ENCODE measurements around the gene VHLL. TPM values are rescaled to one million over a fixed set of nuclear protein-coding genes. Genes with fewer than 3 reads are reported as not detected.

Gene VHLL
- total and polyA plus RNA-seq, 2 of the 13 experiments (the other 11 are each of a cell fraction or from before 2014, with no cell fraction given): 0.24 TPM; not detected in 1

DNA sequence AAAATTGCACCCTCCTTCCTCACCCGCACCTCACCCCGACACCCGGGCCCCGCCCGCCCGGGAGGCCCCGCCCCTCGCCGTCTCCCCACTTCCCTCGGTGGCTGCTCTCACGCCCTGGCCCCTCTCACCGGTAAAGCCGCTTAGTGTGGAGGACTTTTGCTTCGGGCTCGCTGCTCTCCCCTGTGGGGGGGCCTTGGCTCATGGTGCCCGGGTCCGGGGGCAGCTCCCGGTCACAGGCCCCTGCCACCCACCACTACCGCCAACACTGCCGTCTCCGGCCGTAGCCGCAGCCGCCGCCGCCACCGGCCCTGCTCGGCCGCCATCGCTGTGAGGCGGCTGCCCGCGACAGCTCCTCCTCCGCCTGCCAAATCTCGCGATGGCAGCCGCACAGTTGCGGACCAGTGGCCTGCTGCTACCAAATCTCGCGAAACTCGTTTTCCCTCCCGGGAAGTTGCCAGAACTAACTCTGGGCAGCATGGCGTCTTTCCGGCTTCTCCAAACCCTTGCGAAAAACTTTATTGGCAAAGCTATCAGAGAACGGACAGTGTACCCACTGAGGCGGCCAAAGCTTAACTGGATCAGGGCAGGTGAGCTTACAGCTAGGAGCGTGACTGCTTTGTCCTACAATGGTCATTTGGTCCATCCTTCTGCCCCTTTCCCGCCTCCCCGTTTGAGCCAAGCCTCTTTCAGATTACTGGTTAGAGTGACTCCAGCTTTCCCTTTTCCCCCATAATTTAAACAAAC is 16.5 kb downstream of the VHLL start, which contains the start of gene SMG5 (continued):
- TF ChIP-seq, protein P1, sequence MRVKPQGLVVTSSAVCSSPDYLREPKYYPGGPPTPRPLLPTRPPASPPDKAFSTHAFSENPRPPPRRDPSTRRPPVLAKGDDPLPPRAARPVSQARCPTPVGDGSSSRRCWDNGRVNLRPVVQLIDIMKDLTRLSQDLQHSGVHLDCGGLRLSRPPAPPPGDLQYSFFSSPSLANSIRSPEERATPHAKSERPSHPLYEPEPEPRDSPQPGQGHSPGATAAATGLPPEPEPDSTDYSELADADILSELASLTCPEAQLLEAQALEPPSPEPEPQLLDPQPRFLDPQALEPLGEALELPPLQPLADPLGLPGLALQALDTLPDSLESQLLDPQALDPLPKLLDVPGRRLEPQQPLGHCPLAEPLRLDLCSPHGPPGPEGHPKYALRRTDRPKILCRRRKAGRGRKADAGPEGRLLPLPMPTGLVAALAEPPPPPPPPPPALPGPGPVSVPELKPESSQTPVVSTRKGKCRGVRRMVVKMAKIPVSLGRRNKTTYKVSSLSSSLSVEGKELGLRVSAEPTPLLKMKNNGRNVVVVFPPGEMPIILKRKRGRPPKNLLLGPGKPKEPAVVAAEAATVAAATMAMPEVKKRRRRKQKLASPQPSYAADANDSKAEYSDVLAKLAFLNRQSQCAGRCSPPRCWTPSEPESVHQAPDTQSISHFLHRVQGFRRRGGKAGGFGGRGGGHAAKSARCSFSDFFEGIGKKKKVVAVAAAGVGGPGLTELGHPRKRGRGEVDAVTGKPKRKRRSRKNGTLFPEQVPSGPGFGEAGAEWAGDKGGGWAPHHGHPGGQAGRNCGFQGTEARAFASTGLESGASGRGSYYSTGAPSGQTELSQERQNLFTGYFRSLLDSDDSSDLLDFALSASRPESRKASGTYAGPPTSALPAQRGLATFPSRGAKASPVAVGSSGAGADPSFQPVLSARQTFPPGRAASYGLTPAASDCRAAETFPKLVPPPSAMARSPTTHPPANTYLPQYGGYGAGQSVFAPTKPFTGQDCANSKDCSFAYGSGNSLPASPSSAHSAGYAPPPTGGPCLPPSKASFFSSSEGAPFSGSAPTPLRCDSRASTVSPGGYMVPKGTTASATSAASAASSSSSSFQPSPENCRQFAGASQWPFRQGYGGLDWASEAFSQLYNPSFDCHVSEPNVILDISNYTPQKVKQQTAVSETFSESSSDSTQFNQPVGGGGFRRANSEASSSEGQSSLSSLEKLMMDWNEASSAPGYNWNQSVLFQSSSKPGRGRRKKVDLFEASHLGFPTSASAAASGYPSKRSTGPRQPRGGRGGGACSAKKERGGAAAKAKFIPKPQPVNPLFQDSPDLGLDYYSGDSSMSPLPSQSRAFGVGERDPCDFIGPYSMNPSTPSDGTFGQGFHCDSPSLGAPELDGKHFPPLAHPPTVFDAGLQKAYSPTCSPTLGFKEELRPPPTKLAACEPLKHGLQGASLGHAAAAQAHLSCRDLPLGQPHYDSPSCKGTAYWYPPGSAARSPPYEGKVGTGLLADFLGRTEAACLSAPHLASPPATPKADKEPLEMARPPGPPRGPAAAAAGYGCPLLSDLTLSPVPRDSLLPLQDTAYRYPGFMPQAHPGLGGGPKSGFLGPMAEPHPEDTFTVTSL (CRISPR knock-in tag; IDR thresholded peaks at IDR 0.05; ENCODE audit: borderline replicate concordance): no peak; the same call in 1 of the 2 replicates
- TF ChIP-seq, protein P2, sequence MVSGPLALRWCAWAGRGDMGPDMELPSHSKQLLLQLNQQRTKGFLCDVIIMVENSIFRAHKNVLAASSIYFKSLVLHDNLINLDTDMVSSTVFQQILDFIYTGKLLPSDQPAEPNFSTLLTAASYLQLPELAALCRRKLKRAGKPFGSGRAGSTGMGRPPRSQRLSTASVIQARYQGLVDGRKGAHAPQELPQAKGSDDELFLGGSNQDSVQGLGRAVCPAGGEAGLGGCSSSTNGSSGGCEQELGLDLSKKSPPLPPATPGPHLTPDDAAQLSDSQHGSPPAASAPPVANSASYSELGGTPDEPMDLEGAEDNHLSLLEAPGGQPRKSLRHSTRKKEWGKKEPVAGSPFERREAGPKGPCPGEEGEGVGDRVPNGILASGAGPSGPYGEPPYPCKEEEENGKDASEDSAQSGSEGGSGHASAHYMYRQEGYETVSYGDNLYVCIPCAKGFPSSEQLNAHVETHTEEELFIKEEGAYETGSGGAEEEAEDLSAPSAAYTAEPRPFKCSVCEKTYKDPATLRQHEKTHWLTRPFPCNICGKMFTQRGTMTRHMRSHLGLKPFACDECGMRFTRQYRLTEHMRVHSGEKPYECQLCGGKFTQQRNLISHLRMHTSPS (CRISPR knock-in tag; IDR thresholded peaks at IDR 0.05; ENCODE audit: low read depth): no peak
- TF ChIP-seq NFKB2 (CRISPR knock-in tag; IDR thresholded peaks at IDR 0.05; ENCODE audit: borderline replicate concordance): no peak; the same call in 1 of the 2 replicates
- TF ChIP-seq ZNF552 (CRISPR knock-in tag; IDR thresholded peaks at IDR 0.05; ENCODE audit: borderline replicate concordance): no peak
- TF ChIP-seq ELF1 (CRISPR knock-in tag; IDR thresholded peaks at IDR 0.05): peak; percentile 95
- TF ChIP-seq, protein P3, sequence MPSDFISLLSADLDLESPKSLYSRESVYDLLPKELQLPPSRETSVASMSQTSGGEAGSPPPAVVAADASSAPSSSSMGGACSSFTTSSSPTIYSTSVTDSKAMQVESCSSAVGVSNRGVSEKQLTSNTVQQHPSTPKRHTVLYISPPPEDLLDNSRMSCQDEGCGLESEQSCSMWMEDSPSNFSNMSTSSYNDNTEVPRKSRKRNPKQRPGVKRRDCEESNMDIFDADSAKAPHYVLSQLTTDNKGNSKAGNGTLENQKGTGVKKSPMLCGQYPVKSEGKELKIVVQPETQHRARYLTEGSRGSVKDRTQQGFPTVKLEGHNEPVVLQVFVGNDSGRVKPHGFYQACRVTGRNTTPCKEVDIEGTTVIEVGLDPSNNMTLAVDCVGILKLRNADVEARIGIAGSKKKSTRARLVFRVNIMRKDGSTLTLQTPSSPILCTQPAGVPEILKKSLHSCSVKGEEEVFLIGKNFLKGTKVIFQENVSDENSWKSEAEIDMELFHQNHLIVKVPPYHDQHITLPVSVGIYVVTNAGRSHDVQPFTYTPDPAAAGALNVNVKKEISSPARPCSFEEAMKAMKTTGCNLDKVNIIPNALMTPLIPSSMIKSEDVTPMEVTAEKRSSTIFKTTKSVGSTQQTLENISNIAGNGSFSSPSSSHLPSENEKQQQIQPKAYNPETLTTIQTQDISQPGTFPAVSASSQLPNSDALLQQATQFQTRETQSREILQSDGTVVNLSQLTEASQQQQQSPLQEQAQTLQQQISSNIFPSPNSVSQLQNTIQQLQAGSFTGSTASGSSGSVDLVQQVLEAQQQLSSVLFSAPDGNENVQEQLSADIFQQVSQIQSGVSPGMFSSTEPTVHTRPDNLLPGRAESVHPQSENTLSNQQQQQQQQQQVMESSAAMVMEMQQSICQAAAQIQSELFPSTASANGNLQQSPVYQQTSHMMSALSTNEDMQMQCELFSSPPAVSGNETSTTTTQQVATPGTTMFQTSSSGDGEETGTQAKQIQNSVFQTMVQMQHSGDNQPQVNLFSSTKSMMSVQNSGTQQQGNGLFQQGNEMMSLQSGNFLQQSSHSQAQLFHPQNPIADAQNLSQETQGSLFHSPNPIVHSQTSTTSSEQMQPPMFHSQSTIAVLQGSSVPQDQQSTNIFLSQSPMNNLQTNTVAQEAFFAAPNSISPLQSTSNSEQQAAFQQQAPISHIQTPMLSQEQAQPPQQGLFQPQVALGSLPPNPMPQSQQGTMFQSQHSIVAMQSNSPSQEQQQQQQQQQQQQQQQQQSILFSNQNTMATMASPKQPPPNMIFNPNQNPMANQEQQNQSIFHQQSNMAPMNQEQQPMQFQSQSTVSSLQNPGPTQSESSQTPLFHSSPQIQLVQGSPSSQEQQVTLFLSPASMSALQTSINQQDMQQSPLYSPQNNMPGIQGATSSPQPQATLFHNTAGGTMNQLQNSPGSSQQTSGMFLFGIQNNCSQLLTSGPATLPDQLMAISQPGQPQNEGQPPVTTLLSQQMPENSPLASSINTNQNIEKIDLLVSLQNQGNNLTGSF (CRISPR knock-in tag; IDR thresholded peaks at IDR 0.05): no peak
- TF ChIP-seq, protein P4, sequence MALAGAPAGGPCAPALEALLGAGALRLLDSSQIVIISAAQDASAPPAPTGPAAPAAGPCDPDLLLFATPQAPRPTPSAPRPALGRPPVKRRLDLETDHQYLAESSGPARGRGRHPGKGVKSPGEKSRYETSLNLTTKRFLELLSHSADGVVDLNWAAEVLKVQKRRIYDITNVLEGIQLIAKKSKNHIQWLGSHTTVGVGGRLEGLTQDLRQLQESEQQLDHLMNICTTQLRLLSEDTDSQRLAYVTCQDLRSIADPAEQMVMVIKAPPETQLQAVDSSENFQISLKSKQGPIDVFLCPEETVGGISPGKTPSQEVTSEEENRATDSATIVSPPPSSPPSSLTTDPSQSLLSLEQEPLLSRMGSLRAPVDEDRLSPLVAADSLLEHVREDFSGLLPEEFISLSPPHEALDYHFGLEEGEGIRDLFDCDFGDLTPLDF (CRISPR knock-in tag; IDR thresholded peaks at IDR 0.05): peak; percentile 41
- TF ChIP-seq ZC3H13 (CRISPR knock-in tag; IDR thresholded peaks at IDR 0.05): no peak
- TF ChIP-seq RXRB (CRISPR knock-in tag; IDR thresholded peaks at IDR 0.05; ENCODE audit: borderline replicate concordance): peak; percentile 63; the same call in 1 of the 2 replicates
- TF ChIP-seq CREM (IDR thresholded peaks at IDR 0.05): peak; percentile 84
- no peak for TF ChIP-seq CREM (CRISPR knock-in tag; IDR thresholded peaks at IDR 0.05)
- no peak for TF ChIP-seq ZNF746 (CRISPR knock-in tag; IDR thresholded peaks at IDR 0.05)
- peak; percentile 90 for TF ChIP-seq RFXAP (CRISPR knock-in tag; IDR thresholded peaks at IDR 0.05; ENCODE audit: borderline replicate concordance)
- peak; percentile 71; the same call in 1 of the 2 replicates for TF ChIP-seq ZNF343 (CRISPR knock-in tag; IDR thresholded peaks at IDR 0.05)
- peak; percentile 62; the same call in 1 of the 2 replicates for TF ChIP-seq ELF4 (CRISPR knock-in tag; IDR thresholded peaks at IDR 0.05; ENCODE audit: borderline replicate concordance)
